Measurements from ENCODE around the gene COL18A1.

GRCh38 chr21:45396620-45396995 is 8.4 kb upstream of the COL18A1 start:
- no peak for TF ChIP-seq EZH2 (IDR thresholded peaks at IDR 0.05; ENCODE audit: low read depth, low read length, severe bottlenecking)
- no peak for TF ChIP-seq POLR2A (IDR thresholded peaks at IDR 0.05; ENCODE audit: control extremely low read depth in 1 of 2, low read depth in 2 of 2, low read length in 2 of 2)
- no peak for TF ChIP-seq USF2 (IDR thresholded peaks at IDR 0.05; ENCODE audit: low read length)
- no peak for TF ChIP-seq CTCF (IDR thresholded peaks at IDR 0.05; ENCODE audit: control extremely low read depth in 1 of 3, insufficient read depth in 1 of 3, low read depth in 1 of 3, low read length in 3 of 3)
- no peak for TF ChIP-seq MAX (IDR thresholded peaks at IDR 0.05)
- no peak for TF ChIP-seq POLR2AphosphoS5 (IDR thresholded peaks at IDR 0.05; ENCODE audit: low read depth, low read length)
- no peak for TF ChIP-seq KDM1A (IDR thresholded peaks at IDR 0.05; ENCODE audit: borderline replicate concordance, low read length)
- TF ChIP-seq RAD21 (IDR thresholded peaks at IDR 0.05 in 1 of 2, conservative IDR thresholded peaks at IDR 0.05 in 1 of 2; ENCODE audit: low read depth in 2 of 2, low read length in 2 of 2): no peak
- no peak for TF ChIP-seq SP2 (IDR thresholded peaks at IDR 0.05; ENCODE audit: low read length)

Data from H1 (cell line).